Effector memory CD4-positive, alpha-beta T cell (primary cell): ENCODE data around the gene ZNF574.

Source experiments
- DNase-seq, 3 donors: peaks; one replicate each; pipeline ENCODE4 v3.0.0-alpha.2; 2020
- H3K27ac ChIP-seq: 2 replicates; pipeline ENCODE4 v1.7.0; 2013; ENCODE audit warnings: mild to moderate bottlenecking, low read length, moderate library complexity; ENCODE audit not compliant: insufficient read depth, poor library complexity, severe bottlenecking
- H3K27me3 ChIP-seq: replicated peaks from 2 replicates; pipeline ENCODE4 v1.7.0; 2013; ENCODE audit warnings: mild to moderate bottlenecking, low read length; ENCODE audit not compliant: insufficient read depth, control insufficient read depth, poor library complexity, severe bottlenecking
- H3K36me3 ChIP-seq: 2 replicates; pipeline ENCODE4 v1.7.0; 2013; ENCODE audit warnings: mild to moderate bottlenecking, low read length, moderate library complexity; ENCODE audit not compliant: control insufficient read depth, insufficient read depth
- H3K4me1 ChIP-seq: 2 replicates; pipeline ENCODE4 v1.7.0; 2013; ENCODE audit warnings: low read length, mild to moderate bottlenecking; ENCODE audit not compliant: control insufficient read depth, insufficient read depth, poor library complexity, severe bottlenecking
- H3K4me3 ChIP-seq: 2 replicates; pipeline ENCODE4 v1.7.0; 2013; ENCODE audit warnings: low read length, low read depth, mild to moderate bottlenecking; ENCODE audit not compliant: insufficient read depth, poor library complexity, severe bottlenecking
- H3K9me3 ChIP-seq: 2 replicates; pipeline ENCODE4 v1.7.0; 2013; ENCODE audit warnings: mild to moderate bottlenecking, low read length, moderate library complexity; ENCODE audit not compliant: control insufficient read depth

The ZNF574 gene

DNA sequence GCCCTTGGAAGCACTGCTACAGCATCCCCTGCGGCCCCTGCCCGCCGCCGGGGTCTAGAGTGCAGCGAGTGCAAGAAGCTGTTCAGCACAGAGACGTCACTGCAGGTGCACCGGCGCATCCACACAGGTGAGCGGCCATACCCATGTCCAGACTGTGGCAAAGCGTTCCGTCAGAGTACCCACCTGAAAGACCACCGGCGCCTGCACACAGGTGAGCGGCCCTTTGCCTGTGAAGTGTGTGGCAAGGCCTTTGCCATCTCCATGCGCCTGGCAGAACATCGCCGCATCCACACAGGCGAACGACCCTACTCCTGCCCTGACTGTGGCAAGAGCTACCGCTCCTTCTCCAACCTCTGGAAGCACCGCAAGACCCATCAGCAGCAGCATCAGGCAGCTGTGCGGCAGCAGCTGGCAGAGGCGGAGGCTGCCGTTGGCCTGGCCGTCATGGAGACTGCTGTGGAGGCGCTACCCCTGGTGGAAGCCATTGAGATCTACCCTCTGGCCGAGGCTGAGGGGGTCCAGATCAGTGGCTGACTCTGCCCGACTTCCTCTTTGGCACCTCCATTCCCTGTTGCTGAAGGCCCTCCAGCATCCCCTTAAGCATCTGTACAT is 4.9 kb downstream of the ZNF574 start:
- H3K27me3 ChIP-seq: no peaks in the 10 kb centered on the region
- no peak overlapping the region for H3K27ac ChIP-seq
- H3K36me3 ChIP-seq: peaks cover 38% of the 10 kb centered on the region
- no peaks in the 10 kb centered on the region for H3K9me3 ChIP-seq
- H3K4me1 ChIP-seq: peaks cover 12% of the 10 kb centered on the region
- no peak for DNase-seq
- H3K4me3 ChIP-seq: no peak overlapping the region

DNA sequence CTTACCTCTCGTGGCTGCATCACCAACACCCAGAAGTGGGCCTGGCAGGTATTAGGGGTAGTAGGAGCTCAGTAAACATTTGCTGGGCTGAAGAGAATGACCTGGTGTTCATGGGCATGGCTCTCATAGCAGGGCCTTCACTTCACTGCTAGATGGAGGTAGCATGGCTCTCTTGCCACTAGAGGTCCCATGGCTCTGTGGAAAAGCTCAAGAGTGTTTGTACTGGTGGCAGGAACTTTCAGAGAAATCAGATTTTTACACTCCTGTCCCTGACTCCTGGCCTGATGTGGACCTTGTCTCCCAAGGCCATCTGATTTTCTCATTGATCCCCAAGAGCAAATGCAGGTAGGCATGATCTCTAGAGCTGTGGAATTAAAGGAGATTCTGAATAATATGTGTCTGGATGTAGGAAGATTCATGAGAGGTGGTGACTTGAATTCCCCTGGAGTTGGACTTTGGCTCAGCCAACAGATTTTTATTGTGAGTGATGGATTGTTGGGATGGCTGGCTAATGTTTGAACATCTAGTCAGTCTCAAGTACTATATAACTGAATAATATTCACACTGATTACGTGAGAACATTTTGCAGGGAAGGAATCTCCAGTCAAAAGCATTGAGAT is 5.7 kb downstream of the ZNF574 start:
- no peak overlapping the region for H3K27ac ChIP-seq
- no peak for DNase-seq
- H3K4me3 ChIP-seq: no peak overlapping the region
- no peaks in the 10 kb centered on the region for H3K9me3 ChIP-seq
- peaks cover 8% of the 10 kb centered on the region for H3K4me1 ChIP-seq
- H3K27me3 ChIP-seq: no peaks in the 10 kb centered on the region
- peaks cover 38% of the 10 kb centered on the region for H3K36me3 ChIP-seq

DNA sequence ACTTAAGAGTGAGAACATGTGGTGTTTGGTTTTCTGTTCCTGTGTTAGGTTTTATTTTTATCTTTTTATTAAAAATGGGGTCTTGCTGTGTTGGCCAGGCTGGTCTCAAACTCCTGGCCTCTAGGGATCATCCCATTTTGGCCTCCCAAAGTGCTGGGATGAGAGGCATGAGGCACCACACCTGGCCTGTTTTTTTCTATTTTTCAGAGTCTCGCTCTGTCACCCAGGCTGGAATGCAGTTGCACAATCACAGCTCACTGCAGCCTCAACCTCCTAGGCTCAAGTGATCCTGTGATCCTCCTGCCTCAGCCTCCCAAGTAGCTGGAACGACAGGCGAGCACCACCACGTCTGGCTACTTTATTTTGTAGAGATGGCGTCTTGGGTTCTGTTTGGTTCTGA is 7.6 kb downstream of the ZNF574 start:
- peaks cover under 1% of the 10 kb centered on the region for H3K4me1 ChIP-seq
- no peaks in the 10 kb centered on the region for H3K9me3 ChIP-seq
- DNase-seq: no peak
- H3K27ac ChIP-seq: no peak overlapping the region
- H3K36me3 ChIP-seq: peaks cover 33% of the 10 kb centered on the region
- H3K4me3 ChIP-seq: no peak overlapping the region
- H3K27me3 ChIP-seq: no peaks in the 10 kb centered on the region

DNA sequence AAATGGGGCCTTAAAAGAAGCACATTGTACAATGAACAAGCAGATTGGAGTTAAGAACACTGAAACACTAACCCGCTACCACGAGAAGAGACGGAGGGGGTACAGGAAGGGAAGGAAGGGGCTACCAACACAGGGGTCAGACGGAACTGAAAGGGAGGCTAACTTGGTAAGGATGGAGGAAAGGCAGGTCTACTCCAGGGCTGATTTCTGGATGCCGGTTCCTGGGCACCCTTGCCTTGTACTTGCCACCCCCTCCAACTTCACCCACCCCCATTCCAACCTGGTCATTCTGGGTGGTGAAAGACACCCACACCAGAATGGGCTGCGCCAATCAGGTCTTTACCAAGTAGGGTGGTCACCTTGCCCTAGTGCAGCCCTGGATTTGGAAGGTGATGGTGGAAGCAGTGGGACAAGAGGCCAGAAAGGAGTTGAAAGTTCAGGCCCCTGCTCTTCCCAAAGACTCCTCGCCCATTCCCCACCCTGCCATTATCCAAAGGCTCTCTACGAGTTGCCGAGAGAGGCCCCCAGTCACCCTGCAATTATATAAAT is 10.3 kb downstream of the ZNF574 start:
- Histone ChIP-seq H3K4me1 (peaks cover 6% of the 10 kb centered on the region), H3K9me3 (no peaks in the 10 kb centered on the region), H3K36me3 (peaks cover 5% of the 10 kb centered on the region), H3K4me3 (no peak overlapping the region), H3K27me3 (no peaks in the 10 kb centered on the region), H3K27ac (no peak overlapping the region)
- no peak for DNase-seq

DNA sequence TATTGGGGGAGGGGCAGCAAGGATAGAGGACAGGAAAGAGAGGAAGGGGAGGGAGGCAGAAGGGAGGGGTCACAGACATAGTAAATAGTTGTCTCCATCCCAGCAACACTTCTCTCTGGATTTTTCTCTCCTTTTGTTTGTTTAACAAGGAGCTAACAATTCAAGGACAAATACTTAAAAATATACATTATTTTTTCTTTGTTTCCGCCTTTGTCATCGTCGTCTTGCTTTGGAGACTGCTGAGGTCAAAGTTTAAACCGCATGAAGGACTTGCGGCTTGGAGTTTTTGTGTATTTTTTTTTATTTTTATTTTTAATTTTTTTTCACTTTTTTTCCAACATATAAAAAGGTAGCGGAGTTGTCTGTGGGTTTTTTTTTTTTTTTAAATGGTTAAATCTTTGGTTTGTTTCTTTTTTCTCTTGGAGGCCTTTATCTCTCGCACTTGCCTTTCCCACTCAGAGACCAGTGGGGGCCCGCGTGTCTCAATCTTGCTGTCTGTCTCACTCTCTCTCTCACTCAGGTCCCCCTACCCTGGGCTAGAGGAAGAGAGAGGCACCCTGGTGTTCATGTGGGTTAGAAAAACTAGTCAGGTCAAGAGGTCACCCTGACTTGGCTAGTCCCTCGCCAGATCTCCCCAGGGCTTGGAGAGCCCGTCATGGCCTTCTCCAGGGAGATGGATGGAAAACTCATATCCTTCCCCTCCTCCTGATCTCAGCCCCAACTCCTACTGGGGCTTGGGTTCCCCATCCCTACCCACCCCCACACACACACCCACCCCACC is 11.0 kb downstream of the ZNF574 start:
- Histone ChIP-seq H3K36me3 (no peaks in the 10 kb centered on the region), H3K4me3 (no peak overlapping the region), H3K4me1 (peaks cover 6% of the 10 kb centered on the region), H3K27ac (no peak overlapping the region), H3K9me3 (no peaks in the 10 kb centered on the region), H3K27me3 (no peaks in the 10 kb centered on the region)
- DNase-seq: no peak

DNA sequence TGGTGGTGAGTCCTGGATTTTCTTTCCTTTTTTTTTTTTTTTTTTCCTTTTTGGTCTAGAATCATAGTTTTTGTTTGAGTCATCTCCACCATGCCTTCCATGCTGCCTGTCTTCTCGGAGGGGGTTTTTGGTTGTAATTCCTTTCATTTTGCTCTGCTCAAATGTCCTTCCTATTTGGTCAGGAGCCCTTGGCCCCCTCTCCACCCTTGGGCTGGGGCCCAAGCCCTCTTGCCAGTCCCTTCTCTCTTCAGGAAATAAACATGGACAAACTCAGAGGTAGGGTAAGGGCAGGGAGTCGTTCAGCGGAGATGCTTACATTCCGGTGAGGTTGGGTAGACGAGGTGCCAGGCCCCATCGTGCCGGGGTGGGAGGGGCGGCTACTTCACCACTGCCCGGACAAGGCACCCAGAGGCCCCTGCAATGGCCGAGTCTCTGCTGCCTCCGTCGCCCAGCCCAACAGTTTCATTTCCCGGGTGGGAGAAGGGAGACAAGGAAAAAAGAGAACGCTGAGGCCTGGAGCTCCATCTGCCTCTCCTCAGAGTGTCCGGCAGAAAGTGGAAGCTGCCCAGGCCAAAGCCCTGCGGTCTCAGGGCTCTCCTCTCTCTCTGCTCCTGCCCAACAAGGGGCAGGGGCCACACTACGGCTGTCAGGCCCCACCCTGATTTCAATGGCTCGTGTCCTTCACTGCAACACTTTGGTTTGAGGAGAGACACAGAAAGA is 12.7 kb downstream of the ZNF574 start:
- DNase-seq: no peak
- Histone ChIP-seq H3K27me3 (no peaks in the 10 kb centered on the region), H3K9me3 (no peaks in the 10 kb centered on the region), H3K4me1 (peaks cover 6% of the 10 kb centered on the region), H3K27ac (no peak overlapping the region), H3K36me3 (peaks cover 2% of the 10 kb centered on the region), H3K4me3 (no peak overlapping the region)

DNA sequence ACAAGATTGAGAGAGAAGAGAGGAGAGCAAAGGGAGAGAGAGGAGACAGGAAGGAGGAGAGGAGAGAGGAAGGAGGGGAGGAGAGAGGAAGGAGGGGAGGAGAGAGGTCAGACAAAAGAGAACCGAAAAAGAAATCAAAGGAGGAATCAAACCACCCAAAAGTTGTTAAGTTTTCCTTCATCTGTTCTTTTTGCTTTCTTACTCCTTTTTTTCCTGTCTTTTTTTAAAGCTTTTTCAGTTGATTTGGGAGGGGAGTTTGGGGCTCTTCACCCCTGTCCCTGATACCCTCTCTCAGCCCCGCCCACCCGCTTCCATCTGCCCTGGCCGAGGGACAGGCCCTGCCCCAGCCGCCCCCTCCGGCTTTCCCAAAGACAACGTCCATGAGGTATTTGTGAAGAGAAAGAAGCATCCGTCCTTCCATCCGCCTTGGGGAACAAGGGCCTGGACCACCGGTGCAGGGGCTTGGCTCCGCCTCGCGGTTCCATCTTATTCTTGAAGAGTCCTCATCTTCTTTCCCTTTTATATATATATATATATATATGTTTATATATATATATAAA is 13.3 kb downstream of the ZNF574 start:
- Histone ChIP-seq H3K36me3 (peaks cover 7% of the 10 kb centered on the region), H3K4me1 (peaks cover 6% of the 10 kb centered on the region), H3K4me3 (no peak overlapping the region), H3K9me3 (no peaks in the 10 kb centered on the region), H3K27ac (no peak overlapping the region), H3K27me3 (no peaks in the 10 kb centered on the region)
- DNase-seq: no peak

DNA sequence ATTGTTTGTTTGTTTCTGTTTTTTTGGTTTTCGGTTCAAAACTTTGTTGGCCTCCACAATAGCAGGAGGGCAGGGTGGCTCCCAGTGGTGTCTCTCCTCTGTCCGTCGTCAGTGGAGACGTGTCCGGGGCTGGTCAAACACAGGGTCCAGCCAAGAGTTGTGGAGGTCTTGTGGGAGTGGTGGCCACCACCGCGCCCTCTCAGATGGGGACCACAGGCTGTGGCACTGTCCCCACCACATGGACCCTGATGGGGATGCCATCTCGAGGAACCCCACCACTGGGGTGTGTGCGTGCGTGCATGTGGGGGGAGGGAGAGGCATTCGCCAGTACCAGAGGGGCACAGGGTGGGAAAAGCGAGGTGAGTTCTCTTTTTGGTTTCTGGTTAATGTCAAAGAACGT is 13.8 kb downstream of the ZNF574 start:
- no peak overlapping the region for H3K27ac ChIP-seq
- H3K36me3 ChIP-seq: peaks cover 12% of the 10 kb centered on the region
- DNase-seq: no peak
- H3K27me3 ChIP-seq: no peaks in the 10 kb centered on the region
- peaks cover 6% of the 10 kb centered on the region for H3K4me1 ChIP-seq
- H3K9me3 ChIP-seq: no peaks in the 10 kb centered on the region
- H3K4me3 ChIP-seq: no peak overlapping the region

DNA sequence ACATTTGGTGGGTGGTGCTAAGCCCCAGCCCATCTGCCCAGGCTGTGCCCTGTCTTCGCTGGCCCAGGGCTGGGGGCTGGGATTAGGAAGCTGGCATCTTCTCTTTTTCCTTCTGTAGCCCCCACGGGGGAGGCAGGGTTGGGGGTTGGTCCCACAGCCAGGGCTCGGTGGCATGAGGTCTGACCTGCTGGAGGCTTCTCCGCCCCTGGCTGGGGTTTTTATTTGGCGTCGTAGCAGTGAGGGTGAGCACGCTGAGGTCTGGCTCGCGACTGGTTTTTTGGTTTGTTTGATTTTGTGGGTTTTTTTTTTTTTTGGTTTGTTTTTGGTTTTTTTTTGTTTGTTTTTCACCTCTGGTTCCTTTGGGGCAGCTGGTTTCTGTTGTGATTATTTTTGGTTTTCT is 14.7 kb downstream of the ZNF574 start:
- peaks cover 6% of the 10 kb centered on the region for H3K4me1 ChIP-seq
- no peaks in the 10 kb centered on the region for H3K9me3 ChIP-seq
- no peaks in the 10 kb centered on the region for H3K27me3 ChIP-seq
- no peak overlapping the region for H3K27ac ChIP-seq
- H3K36me3 ChIP-seq: peaks cover 21% of the 10 kb centered on the region
- no peak for DNase-seq
- no peak overlapping the region for H3K4me3 ChIP-seq
